ENCODE measurements around the gene CEACAM21.

CEACAM21 gene

DNA sequence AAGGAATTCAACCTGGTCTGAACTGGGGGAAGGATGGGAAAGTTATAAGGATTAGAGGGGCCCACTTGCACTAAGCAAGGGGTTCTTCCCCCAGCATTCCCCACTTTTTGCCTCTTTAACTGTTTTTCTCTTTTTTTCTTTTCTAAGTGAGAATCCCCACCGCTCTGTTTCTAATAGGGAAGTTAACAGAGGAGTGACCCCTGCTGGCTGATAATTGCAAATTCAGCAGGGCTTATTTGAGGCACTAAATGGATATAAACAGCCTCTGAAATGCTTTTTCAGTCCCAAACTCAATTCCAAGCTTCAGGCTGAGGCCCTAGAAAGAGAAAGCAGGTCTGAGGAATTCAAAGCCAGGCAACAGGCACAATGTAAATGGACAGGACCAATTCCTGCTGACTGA, 38.2 kb upstream of the CEACAM21 start:
- POLR2A ChIA-PET: no interaction called here
- H3K36me3 ChIP-seq (ENCODE audit: control insufficient read depth in 2 of 2, insufficient read depth in 1 of 2, low read length in 2 of 2): no peaks in the 10 kb centered on the region
- H3K4me3 ChIP-seq (ENCODE audit: low read depth, low read length): no peak overlapping the region
- CTCF ChIA-PET: interaction anchor here (0.6 to 2.1 kb wide), 8 partner anchors 8 to 98 kb away, joined by 3 to 13 read pairs (median 5); partner anchors contain the start of gene DMAC2
- TF ChIP-seq ZNF791 (tag by site-specific recombination; IDR thresholded peaks at IDR 0.05) (no peak), TRIM28 (IDR thresholded peaks at IDR 0.05; ENCODE audit: borderline replicate concordance, low read length) (no peak)
- TF ChIP-seq, protein P1, sequence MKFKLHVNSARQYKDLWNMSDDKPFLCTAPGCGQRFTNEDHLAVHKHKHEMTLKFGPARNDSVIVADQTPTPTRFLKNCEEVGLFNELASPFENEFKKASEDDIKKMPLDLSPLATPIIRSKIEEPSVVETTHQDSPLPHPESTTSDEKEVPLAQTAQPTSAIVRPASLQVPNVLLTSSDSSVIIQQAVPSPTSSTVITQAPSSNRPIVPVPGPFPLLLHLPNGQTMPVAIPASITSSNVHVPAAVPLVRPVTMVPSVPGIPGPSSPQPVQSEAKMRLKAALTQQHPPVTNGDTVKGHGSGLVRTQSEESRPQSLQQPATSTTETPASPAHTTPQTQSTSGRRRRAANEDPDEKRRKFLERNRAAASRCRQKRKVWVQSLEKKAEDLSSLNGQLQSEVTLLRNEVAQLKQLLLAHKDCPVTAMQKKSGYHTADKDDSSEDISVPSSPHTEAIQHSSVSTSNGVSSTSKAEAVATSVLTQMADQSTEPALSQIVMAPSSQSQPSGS (tag by site-specific recombination; IDR thresholded peaks at IDR 0.05; ENCODE audit: low read depth): no peak
- TF ChIP-seq, protein P2, sequence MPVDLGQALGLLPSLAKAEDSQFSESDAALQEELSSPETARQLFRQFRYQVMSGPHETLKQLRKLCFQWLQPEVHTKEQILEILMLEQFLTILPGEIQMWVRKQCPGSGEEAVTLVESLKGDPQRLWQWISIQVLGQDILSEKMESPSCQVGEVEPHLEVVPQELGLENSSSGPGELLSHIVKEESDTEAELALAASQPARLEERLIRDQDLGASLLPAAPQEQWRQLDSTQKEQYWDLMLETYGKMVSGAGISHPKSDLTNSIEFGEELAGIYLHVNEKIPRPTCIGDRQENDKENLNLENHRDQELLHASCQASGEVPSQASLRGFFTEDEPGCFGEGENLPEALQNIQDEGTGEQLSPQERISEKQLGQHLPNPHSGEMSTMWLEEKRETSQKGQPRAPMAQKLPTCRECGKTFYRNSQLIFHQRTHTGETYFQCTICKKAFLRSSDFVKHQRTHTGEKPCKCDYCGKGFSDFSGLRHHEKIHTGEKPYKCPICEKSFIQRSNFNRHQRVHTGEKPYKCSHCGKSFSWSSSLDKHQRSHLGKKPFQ (tag by site-specific recombination; IDR thresholded peaks at IDR 0.05): no peak
- H3K27ac ChIP-seq (ENCODE audit: extremely low read depth, low read depth, low read length): no peak overlapping the region
- no peaks in the 10 kb centered on the region for H3K4me1 ChIP-seq (ENCODE audit: control insufficient read depth, insufficient read depth, low read length)
- H3K9me3 ChIP-seq (ENCODE audit: control insufficient read depth, insufficient read depth, low read depth, low read length): no peaks in the 10 kb centered on the region

DNA sequence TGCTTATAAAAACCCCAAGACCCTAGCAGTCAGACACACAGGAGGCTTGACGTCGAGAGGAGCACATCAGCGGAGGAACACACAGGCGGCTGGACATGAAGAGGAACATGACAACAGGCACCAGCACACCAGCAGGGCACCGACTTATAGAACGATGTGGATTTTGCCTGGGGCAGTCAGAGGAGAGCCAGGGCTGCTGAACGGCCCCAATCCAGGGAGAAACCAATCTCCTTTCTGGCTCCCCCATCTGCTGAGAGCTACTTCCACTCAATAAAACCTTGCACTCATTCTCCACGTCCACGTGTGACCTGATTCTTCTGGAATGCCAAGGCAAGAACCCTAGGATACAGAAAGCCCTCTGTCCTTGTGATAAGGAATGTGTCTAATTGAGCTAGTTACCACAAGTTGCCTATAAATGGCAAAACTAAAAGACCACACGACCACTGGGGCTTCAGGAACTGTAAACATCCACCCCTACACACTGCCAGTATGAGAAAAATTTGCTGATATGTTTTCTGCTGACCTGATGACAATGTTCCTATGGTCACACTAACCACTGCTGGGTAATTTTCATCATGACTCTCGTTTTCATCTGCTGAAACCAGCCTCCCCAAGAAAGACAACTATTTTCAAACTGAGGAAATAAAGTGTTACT, 35.8 kb upstream of the CEACAM21 start:
- no peak overlapping the region for H3K27ac ChIP-seq (ENCODE audit: extremely low read depth, low read depth, low read length)

DNA sequence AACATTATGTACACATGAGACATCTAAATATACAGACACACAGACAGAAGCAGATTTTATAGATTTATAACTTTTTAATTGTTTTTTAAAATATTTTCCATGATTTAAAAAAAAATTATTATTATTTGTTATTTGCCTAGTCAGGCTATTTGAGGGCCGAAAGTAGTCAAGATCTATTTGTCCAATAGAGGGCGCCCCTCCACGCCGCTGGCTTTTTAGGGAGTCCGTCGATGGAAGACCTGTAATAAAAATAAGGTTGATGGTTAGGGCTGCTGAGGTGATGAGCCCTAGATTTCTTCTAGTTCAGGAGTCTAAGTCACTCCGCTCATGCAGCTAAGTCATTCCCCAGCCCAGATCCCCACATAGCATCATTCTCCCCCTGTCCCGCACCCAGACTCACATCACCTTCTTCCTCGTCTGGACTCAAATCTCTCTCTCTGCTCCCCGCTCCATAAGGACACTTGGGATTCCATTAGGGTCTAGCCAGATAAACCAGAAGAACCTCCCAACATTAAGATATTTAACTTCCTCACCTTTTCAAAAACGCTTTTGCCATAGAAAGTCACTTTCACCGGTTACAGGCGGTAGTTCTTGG, 33.9 kb upstream of the CEACAM21 start:
- ChIA-PET CTCF (interaction anchor here (0.5 to 5.3 kb wide), 17 partner anchors 10 to 1991 kb away, joined by 3 to 38 read pairs (median 8); no protein-coding TSS in a partner anchor), POLR2A (no interaction called here)
- Histone ChIP-seq H3K9me3 (ENCODE audit: control insufficient read depth, insufficient read depth, low read depth, low read length) (no peaks in the 10 kb centered on the region), H3K27ac (ENCODE audit: extremely low read depth, low read depth, low read length) (no peak overlapping the region), H3K36me3 (ENCODE audit: control insufficient read depth in 2 of 2, insufficient read depth in 1 of 2, low read length in 2 of 2) (no peaks in the 10 kb centered on the region), H3K4me1 (ENCODE audit: control insufficient read depth, insufficient read depth, low read length) (no peaks in the 10 kb centered on the region), H3K4me3 (ENCODE audit: low read depth, low read length) (no peak overlapping the region)
- TF ChIP-seq, protein P3, sequence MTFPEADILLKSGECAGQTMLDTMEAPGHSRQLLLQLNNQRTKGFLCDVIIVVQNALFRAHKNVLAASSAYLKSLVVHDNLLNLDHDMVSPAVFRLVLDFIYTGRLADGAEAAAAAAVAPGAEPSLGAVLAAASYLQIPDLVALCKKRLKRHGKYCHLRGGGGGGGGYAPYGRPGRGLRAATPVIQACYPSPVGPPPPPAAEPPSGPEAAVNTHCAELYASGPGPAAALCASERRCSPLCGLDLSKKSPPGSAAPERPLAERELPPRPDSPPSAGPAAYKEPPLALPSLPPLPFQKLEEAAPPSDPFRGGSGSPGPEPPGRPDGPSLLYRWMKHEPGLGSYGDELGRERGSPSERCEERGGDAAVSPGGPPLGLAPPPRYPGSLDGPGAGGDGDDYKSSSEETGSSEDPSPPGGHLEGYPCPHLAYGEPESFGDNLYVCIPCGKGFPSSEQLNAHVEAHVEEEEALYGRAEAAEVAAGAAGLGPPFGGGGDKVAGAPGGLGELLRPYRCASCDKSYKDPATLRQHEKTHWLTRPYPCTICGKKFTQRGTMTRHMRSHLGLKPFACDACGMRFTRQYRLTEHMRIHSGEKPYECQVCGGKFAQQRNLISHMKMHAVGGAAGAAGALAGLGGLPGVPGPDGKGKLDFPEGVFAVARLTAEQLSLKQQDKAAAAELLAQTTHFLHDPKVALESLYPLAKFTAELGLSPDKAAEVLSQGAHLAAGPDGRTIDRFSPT (tag by site-specific recombination; IDR thresholded peaks at IDR 0.05): no peak
- peak; percentile 38; the same call in 1 of the 2 replicates for TF ChIP-seq ZBTB48 (tag by site-specific recombination; IDR thresholded peaks at IDR 0.05)
- TF ChIP-seq SETDB1 (IDR thresholded peaks at IDR 0.05; ENCODE audit: insufficient read length, low read length): no peak
- TF ChIP-seq, protein P1 (tag by site-specific recombination; IDR thresholded peaks at IDR 0.05; ENCODE audit: low read depth): no peak

More for the DNA sequence above, 35.8 kb upstream of the CEACAM21 start:
- H3K4me1 ChIP-seq (ENCODE audit: control insufficient read depth, insufficient read depth, low read length): no peaks in the 10 kb centered on the region
- H3K9me3 ChIP-seq (ENCODE audit: control insufficient read depth, insufficient read depth, low read depth, low read length): no peaks in the 10 kb centered on the region
- H3K4me3 ChIP-seq (ENCODE audit: low read depth, low read length): no peak overlapping the region
- POLR2A ChIA-PET: no interaction called here
- TF ChIP-seq ZNF169 (tag by site-specific recombination; IDR thresholded peaks at IDR 0.05) (no peak), ZNF335 (tag by site-specific recombination; conservative IDR thresholded peaks at IDR 0.05) (0 out of 2 replicates have a peak, but pooled peaks have one; percentile 15), PRDM1 (tag by site-specific recombination; IDR thresholded peaks at IDR 0.05) (no peak)
- TF ChIP-seq, protein P4, sequence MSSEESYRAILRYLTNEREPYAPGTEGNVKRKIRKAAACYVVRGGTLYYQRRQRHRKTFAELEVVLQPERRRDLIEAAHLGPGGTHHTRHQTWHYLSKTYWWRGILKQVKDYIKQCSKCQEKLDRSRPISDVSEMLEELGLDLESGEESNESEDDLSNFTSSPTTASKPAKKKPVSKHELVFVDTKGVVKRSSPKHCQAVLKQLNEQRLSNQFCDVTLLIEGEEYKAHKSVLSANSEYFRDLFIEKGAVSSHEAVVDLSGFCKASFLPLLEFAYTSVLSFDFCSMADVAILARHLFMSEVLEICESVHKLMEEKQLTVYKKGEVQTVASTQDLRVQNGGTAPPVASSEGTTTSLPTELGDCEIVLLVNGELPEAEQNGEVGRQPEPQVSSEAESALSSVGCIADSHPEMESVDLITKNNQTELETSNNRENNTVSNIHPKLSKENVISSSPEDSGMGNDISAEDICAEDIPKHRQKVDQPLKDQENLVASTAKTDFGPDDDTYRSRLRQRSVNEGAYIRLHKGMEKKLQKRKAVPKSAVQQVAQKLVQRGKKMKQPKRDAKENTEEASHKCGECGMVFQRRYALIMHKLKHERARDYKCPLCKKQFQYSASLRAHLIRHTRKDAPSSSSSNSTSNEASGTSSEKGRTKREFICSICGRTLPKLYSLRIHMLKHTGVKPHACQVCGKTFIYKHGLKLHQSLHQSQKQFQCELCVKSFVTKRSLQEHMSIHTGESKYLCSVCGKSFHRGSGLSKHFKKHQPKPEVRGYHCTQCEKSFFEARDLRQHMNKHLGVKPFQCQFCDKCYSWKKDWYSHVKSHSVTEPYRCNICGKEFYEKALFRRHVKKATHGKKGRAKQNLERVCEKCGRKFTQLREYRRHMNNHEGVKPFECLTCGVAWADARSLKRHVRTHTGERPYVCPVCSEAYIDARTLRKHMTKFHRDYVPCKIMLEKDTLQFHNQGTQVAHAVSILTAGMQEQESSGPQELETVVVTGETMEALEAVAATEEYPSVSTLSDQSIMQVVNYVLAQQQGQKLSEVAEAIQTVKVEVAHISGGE (tag by site-specific recombination; conservative IDR thresholded peaks at IDR 0.05; ENCODE audit: low read depth): no peak
- TF ChIP-seq, protein P5, sequence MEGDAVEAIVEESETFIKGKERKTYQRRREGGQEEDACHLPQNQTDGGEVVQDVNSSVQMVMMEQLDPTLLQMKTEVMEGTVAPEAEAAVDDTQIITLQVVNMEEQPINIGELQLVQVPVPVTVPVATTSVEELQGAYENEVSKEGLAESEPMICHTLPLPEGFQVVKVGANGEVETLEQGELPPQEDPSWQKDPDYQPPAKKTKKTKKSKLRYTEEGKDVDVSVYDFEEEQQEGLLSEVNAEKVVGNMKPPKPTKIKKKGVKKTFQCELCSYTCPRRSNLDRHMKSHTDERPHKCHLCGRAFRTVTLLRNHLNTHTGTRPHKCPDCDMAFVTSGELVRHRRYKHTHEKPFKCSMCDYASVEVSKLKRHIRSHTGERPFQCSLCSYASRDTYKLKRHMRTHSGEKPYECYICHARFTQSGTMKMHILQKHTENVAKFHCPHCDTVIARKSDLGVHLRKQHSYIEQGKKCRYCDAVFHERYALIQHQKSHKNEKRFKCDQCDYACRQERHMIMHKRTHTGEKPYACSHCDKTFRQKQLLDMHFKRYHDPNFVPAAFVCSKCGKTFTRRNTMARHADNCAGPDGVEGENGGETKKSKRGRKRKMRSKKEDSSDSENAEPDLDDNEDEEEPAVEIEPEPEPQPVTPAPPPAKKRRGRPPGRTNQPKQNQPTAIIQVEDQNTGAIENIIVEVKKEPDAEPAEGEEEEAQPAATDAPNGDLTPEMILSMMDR (tag by site-specific recombination; IDR thresholded peaks at IDR 0.05): 0 out of 2 replicates have a peak, but pooled peaks have one; percentile 5
- H3K36me3 ChIP-seq (ENCODE audit: control insufficient read depth in 2 of 2, insufficient read depth in 1 of 2, low read length in 2 of 2): no peaks in the 10 kb centered on the region
- CTCF ChIA-PET: interaction anchor here (0.6 to 5.3 kb wide), 12 partner anchors 9 to 762 kb away, joined by 3 to 38 read pairs (median 5); partner anchors contain the start of genes CEACAM21, PAFAH1B3 and PRR19

Data from HEK293 (cell line).